SK-N-MC (cell line): ENCODE data around the gene CAMTA1.

Source experiments
- EZH2 ChIP-seq: fragments of 200-600 bp; sonication (generic); IDR thresholded peaks from one replicate; pipeline ENCODE4 v1.6.1; 2017; ENCODE audit warnings: antibody characterized with exemption
- FOXP2 ChIP-seq: optimal IDR thresholded peaks from 2 replicates; pipeline ENCODE3; 2011; ENCODE audit warnings: mild to moderate bottlenecking, moderate library complexity; ENCODE audit not compliant: insufficient read depth; ENCODE audit errors: extremely low read length, control extremely low read depth
- POLR2AphosphoS5 ChIP-seq: IDR thresholded peaks from 2 replicates; pipeline ENCODE4 v1.6.1; 2012; ENCODE audit warnings: mild to moderate bottlenecking, low read depth, low read length, borderline replicate concordance

- TF ChIP-seq POLR2AphosphoS5 (no peak), EZH2 (no peak), FOXP2 (no peak)
Measured at GRCh38 chr1:7447093-7447492, 661.8 kb downstream of the CAMTA1 start.
